HG03039 (cell line): ENCODE results near the gene DHRS7.
"Not testable (repeated sequence)": the region's sequence is repeated elsewhere in the genome, so short reads cannot be mapped to it uniquely, and the experiment has no call there.

Experiments used
- ATAC-seq: cut with Tn5 transposase; IDR thresholded peaks from one replicate; pipeline ENCODE4 v1.9.1; 2021; ENCODE audit warnings: mild to moderate bottlenecking, moderate library complexity; ENCODE audit not compliant: unreplicated experiment

Gene DHRS7

GRCh38 chr14:60151715-60152114, 13.5 kb downstream of the DHRS7 start:
- ATAC-seq, result peak; percentile 78

- ATAC-seq, result no peak
Observed at GRCh38 chr14:60134702-60135101, 30.5 kb downstream of the DHRS7 start.

- ATAC-seq, result no peak
Observed at GRCh38 chr14:60133487-60133886, 31.7 kb downstream of the DHRS7 start.

- ATAC-seq, result no peak
Observed at GRCh38 chr14:60125918-60126317, 39.3 kb downstream of the DHRS7 start.

- ATAC-seq, result no peak
Observed at GRCh38 chr14:60116181-60116580, 49.0 kb downstream of the DHRS7 start.

GRCh38 chr14:60114881-60115280, 50.3 kb downstream of the DHRS7 start:
- ATAC-seq, result no peak

- ATAC-seq, result no peak
Observed at GRCh38 chr14:60111732-60112131, 53.5 kb downstream of the DHRS7 start.

GRCh38 chr14:60107477-60107876, 57.7 kb downstream of the DHRS7 start:
- no peak for ATAC-seq

GRCh38 chr14:60106339-60106738, 58.9 kb downstream of the DHRS7 start:
- ATAC-seq, result no peak

GRCh38 chr14:60102389-60102788, 62.8 kb downstream of the DHRS7 start:
- no peak for ATAC-seq

- ATAC-seq, result no peak
Observed at GRCh38 chr14:60101786-60102185, 63.4 kb downstream of the DHRS7 start.

- ATAC-seq, result not testable (repeated sequence)
Observed at GRCh38 chr14:60099855-60100254, 65.3 kb downstream of the DHRS7 start.

- ATAC-seq, result no peak
Observed at GRCh38 chr14:60097974-60098373, 67.2 kb downstream of the DHRS7 start.

GRCh38 chr14:60095781-60096450, 69.3 kb downstream of the DHRS7 start:
- no peak for ATAC-seq

- no peak for ATAC-seq
Observed at GRCh38 chr14:60095231-60095630, 70.0 kb downstream of the DHRS7 start.

GRCh38 chr14:60094306-60094897, 70.8 kb downstream of the DHRS7 start:
- ATAC-seq, result no peak
